Adrenal gland (tissue), 12 donors: Measurements from ENCODE around the gene NTPCR. TPM values are rescaled to one million over a fixed set of nuclear protein-coding genes. Genes with fewer than 3 reads are reported as not detected.

Source experiments
- DNase-seq, 7 donors: peaks; one replicate each; pipeline ENCODE4 v3.0.0-alpha.2; 2019 to 2020
- H3K27ac ChIP-seq, 5 donors: fragments of 200-600 bp; sonication (generic) in 4 of 5; 1 replicate in 3 of 5; 2 replicates in 2 of 5; pipeline versions ENCODE4 v1.5.1 to v1.8.0; 2016 to 2020; ENCODE audit warnings: mild to moderate bottlenecking in 1 of 5
- H3K27me3 ChIP-seq: fragments of 200-600 bp; 2 replicates; pipeline ENCODE4 v1.8.0; 2021
- H3K36me3 ChIP-seq, 2 donors: fragments of 200-600 bp; replicated peaks in 1 of 2; 1 replicate in 1 of 2; 2 replicates in 1 of 2; pipeline versions ENCODE4 v1.5.1 to v1.8.0; 2018 to 2022
- H3K4me1 ChIP-seq, 2 donors: fragments of 200-600 bp; replicated peaks in 1 of 2; 1 replicate in 1 of 2; 2 replicates in 1 of 2; pipeline versions ENCODE4 v1.5.1 to v1.8.0; 2018 to 2021
- H3K4me3 ChIP-seq, 4 donors: fragments of 200-600 bp; sonication (generic) in 3 of 4; one replicate each; pipeline ENCODE4 v1.5.1; 2016 to 2018
- H3K9me3 ChIP-seq, 3 donors: fragments of 200-600 bp; sonication (generic) in 1 of 3; replicated peaks in 1 of 3; 1 replicate in 2 of 3; 2 replicates in 1 of 3; pipeline versions ENCODE4 v1.5.1 to v1.8.0; 2016 to 2021
- CTCF ChIP-seq, 6 experiments: fragments of 450-650 bp in 4 of 6; fragments of 200-600 bp in 2 of 6; sonication (generic) in 1 of 6; IDR thresholded peaks; 1 replicate in 5 of 6; 2 replicates in 1 of 6; pipeline versions ENCODE4 v1.5.1 to v1.8.0; 2016 to 2021; ENCODE audit warnings: antibody characterized with exemption in 6 of 6, mild to moderate bottlenecking in 2 of 6, moderate library complexity in 1 of 6
- POLR2A ChIP-seq, 2 donors: fragments of 450-650 bp; IDR thresholded peaks; one replicate each; pipeline ENCODE4 v1.6.1; 2017; ENCODE audit warnings: antibody characterized with exemption in 2 of 2, mild to moderate bottlenecking in 2 of 2, moderate library complexity in 1 of 2
- WGBS, 4 donors: extraction: QIAGEN DNeasy Blood & Tissue Kit in 2 of 4; methylation state at CpG; one replicate each; pipeline versions ENCODE4 v1.1.5 to v1.1.7; 2013 to 2017; 5-methylcytosine and 5-hydroxymethylcytosine counted together
- intact Hi-C, 2 donors: fragments of 100-400 bp; cut with DNase I; formaldehyde crosslinking; loops; one replicate each; pipeline versions ENCODE4 v1.14.1 to v1.15.0; 2022 to 2023
- polyA plus RNA-seq, 3 donors: library from polyadenylated mRNA; stranded (reverse); fragments of 200-250 nt in 2 of 3; fragments of 350-450 nt in 1 of 3; fragmentation: Illumina TruSeq in 1 of 3; extraction: RNeasy Lipid Tissue Mini Kit (QIAGEN cat#74804) in 1 of 3; gene quantifications; one replicate each; pipeline ENCODE4 v1.2.3, GENCODE V29; 2013 to 2014
- total RNA-seq, 9 donors: library from RNA; depleted of rRNA in 4 of 9; stranded (reverse); fragments of >200 nt in 4 of 9; fragments of 120-200 nt in 1 of 9; fragmentation: NEBNext Ultra II Directional in 1 of 9; extraction: Animal tissue kit (Norgen Biotek cat#: 25700) in 1 of 9; gene quantifications; one replicate each; pipeline versions ENCODE4 v1.1.0 to v1.2.4, GENCODE V29; 2013 to 2023
- donor health status: healthy with polysubstance abuse.
- donor health status: Bipolar disorder and iron deficiency.
- donor health status: DM: yes; HTN: yes; CAD: no.
- donor health status: DM: no; HTN: no; CAD: no.
- donor health status: DM: no; HTN: no; CAD: no.
- donor health status: DM: yes; HTN: yes; CAD: no.

NTPCR gene
- total and polyA plus RNA-seq, 12 donors: 17.3 to 72.0 (median 57.2) TPM

DNA sequence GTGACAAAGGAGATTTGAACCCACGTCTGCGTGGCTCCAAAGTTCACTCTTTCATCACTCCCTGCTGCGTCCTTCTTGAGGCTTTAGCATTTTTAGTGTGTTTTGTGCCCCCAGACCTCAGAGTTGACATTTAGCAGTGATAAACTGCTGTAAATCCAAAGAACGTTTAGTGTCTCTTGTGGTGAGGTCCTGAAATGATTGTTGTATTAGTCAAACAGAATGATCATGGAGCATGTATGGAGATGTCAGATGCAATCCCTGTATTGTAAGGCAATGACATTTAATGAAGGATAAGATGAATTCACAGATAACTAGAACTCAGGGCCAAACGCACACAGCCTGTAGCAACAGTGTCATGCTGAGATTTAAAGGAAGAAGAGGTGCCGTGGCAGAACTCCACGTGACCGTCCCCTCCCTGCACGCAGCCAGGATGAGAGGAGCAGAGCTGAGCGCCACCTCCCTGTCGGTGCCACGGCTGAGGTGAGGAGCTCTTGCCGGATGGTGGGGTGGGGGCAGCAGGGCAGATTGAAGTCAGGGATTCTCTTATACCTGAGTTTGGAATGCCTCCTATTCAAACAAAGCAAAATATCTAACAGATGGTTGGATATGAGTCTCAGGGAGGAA lies 30.1 kb downstream of the NTPCR start:
- Histone ChIP-seq H3K36me3 (no peaks in the 10 kb centered on the region), H3K4me3 (no peak overlapping the region), H3K27me3 (no peaks in the 10 kb centered on the region), H3K9me3 (no peaks in the 10 kb centered on the region), H3K4me1 (peaks cover 3 to 8% of the 10 kb centered on the region in 2 donors), H3K27ac (no peak overlapping the region)
- no peak for DNase-seq
- intact Hi-C loops: no loop called here
- TF ChIP-seq CTCF (IDR thresholded peaks at IDR 0.05) (no peak), POLR2A (IDR thresholded peaks at IDR 0.05) (no peak)
- 68 to 76% (median 73%) methylated on average over 13 of the region's 13 CpGs for WGBS, 4 donors

DNA sequence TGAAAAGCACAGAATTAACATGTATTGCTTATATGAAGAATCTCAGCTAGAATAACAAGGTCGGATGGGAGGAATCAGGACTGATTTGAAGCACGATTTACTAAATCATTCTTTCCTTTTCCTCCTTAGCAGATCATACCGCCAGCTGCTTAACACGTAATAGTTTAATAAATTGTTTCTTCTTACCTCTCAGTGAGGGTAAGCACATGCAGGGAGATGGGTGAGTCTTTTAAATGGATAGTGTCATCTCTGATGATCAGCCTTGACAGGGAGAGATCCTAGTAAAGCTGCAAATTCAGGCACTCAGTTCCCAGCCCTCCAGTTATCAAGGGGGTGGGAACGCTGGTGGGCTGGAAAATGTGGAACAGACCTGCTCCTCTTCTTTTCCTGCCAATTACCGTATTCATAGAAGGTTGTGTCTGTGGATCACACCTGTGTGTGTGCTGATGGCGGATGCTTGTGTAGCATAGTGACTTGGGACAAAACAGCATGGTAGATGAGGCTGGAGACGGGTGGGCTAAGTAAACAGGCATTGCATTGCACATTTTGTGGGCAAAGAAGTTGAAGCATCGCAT lies 30.7 kb downstream of the NTPCR start:
- no peaks in the 10 kb centered on the region for H3K27me3 ChIP-seq
- intact Hi-C loops: no loop called here
- H3K9me3 ChIP-seq: no peaks in the 10 kb centered on the region
- H3K27ac ChIP-seq: no peak overlapping the region
- WGBS, 4 donors: 81 to 93% (median 89%) methylated on average over 9 of the region's 9 CpGs
- no peak for DNase-seq
- H3K36me3 ChIP-seq: no peaks in the 10 kb centered on the region
- TF ChIP-seq CTCF (IDR thresholded peaks at IDR 0.05): no peak
- TF ChIP-seq POLR2A (IDR thresholded peaks at IDR 0.05): no peak
- peaks cover 0 to 2% of the 10 kb centered on the region in 2 donors for H3K4me1 ChIP-seq
- H3K4me3 ChIP-seq: no peak overlapping the region

GRCh38 chr1:232982238-232982944 lies 32.0 kb downstream of the NTPCR start:
- DNase-seq: peak in 1 of 7 donors; percentile 22
- Histone ChIP-seq H3K36me3 (no peaks in the 10 kb centered on the region), H3K9me3 (no peaks in the 10 kb centered on the region), H3K27me3 (no peaks in the 10 kb centered on the region), H3K4me1 (no peaks in the 10 kb centered on the region), H3K4me3 (no peak overlapping the region), H3K27ac (no peak overlapping the region)
- intact Hi-C loops: no loop called here
- TF ChIP-seq POLR2A (IDR thresholded peaks at IDR 0.05) (no peak), CTCF (IDR thresholded peaks at IDR 0.05) (no peak)
- 65 to 74% (median 69%) methylated on average over 13 of the region's 13 CpGs for WGBS, 4 donors

DNA sequence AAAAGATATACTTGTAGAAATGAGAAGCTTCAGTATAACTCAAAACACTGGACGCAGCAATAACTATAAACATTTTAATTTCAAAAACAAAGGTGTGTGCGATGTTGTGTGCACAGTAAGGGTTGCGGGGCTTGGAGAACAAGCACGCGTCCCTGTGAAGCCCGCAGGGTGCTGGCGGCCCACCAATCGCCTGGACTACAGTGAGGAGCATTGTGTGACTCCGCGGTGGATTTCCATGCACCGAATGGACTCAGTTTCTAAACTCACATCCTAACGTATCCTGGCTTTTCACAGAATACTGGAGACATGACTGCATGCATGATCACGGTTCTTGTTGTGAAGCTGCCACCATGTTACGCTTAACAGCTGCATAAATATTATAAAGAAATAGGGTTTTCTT lies 33.0 kb downstream of the NTPCR start:
- H3K4me1 ChIP-seq: no peaks in the 10 kb centered on the region
- 95 to 97% (median 96%) methylated on average over 14 of the region's 14 CpGs for WGBS, 4 donors
- DNase-seq: no peak
- TF ChIP-seq POLR2A (IDR thresholded peaks at IDR 0.05) (no peak), CTCF (IDR thresholded peaks at IDR 0.05) (no peak)
- H3K9me3 ChIP-seq: no peaks in the 10 kb centered on the region
- H3K36me3 ChIP-seq: no peaks in the 10 kb centered on the region
- H3K4me3 ChIP-seq: no peak overlapping the region
- intact Hi-C loops: no loop called here
- H3K27ac ChIP-seq: no peak overlapping the region
- no peaks in the 10 kb centered on the region for H3K27me3 ChIP-seq
